Measurements from ENCODE around the gene CHD9.

The CHD9 gene

GRCh38 chr16:53053967-53054669, 673 bp upstream of the CHD9 start:
- no peak for DNase-seq (ENCODE audit: extremely low spot score)
- CTCF ChIA-PET = interaction anchor here (1.0 to 1.1 kb wide), 2 partner anchors 12 to 69 kb away, joined by 3 to 5 read pairs; no protein-coding TSS in a partner anchor
- POLR2A ChIA-PET = interaction anchor here (0.6 to 3.0 kb wide), 4 partner anchors 46 to 229 kb away, joined by 3 to 13 read pairs (median 4); no protein-coding TSS in a partner anchor
- TF ChIP-seq ZNF384 (IDR thresholded peaks at IDR 0.05) (no peak), L3MBTL2 (conservative IDR thresholded peaks at IDR 0.05) (peak; percentile 67), ARNT (IDR thresholded peaks at IDR 0.05) (no peak)

GRCh38 chr16:53055541-53056391, 975 bp downstream of the CHD9 start:
- POLR2A ChIA-PET = interaction anchor here (1.1 to 3.0 kb wide), 3 partner anchors 152 to 228 kb away, joined by 3 to 13 read pairs (median 4); no protein-coding TSS in a partner anchor
- TF ChIP-seq LEF1 (IDR thresholded peaks at IDR 0.05; ENCODE audit: borderline replicate concordance) = no peak
- no peak for TF ChIP-seq CTBP1 (IDR thresholded peaks at IDR 0.05; ENCODE audit: borderline replicate concordance)
- TF ChIP-seq FOXM1 (IDR thresholded peaks at IDR 0.05; ENCODE audit: borderline replicate concordance) = no peak
- TF ChIP-seq ELF4 (IDR thresholded peaks at IDR 0.05) = no peak
- TF ChIP-seq ZNF384 (IDR thresholded peaks at IDR 0.05) = no peak
- CTCF ChIA-PET = interaction anchor here (0.8 to 1.7 kb wide), 5 partner anchors 103 to 220 kb away, joined by 3 to 7 read pairs (median 4); no protein-coding TSS in a partner anchor
- no peak for DNase-seq (ENCODE audit: extremely low spot score)

DNA sequence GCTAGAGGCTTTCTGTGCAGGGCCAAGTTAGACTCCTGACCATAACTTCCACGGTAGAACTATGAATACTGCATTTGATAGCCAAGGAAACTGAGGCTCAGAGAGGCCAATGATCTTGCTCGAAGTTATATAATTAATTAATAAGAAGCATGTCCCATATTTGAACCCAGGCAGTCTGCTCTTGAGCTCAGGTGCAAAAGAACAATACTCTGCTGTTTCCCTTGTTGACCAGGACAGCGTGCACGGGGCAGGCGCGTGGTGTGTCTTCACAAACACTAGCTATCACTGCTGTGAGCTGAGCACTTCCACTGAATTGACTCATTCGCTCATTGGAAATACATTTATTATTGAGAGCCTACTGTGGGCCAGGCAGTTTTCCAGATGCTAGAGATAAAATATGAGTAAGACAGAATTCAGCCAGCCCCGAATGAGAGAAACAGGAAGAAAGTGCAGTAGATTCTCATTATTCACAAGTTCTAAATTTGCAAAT, 1.6 kb downstream of the CHD9 start:
- CTCF ChIA-PET = interaction anchor here (1.2 to 1.7 kb wide), 3 partner anchors 9 to 151 kb away, joined by 3 to 7 read pairs (median 4); no protein-coding TSS in a partner anchor
- POLR2A ChIA-PET = interaction anchor here (3.0 kb wide), 1 partner anchor 152 kb away, joined by 13 read pairs; no protein-coding TSS in a partner anchor
- no peak for DNase-seq (ENCODE audit: extremely low spot score)
- TF ChIP-seq LEF1 (IDR thresholded peaks at IDR 0.05; ENCODE audit: borderline replicate concordance) (no peak), FOXA1 (IDR thresholded peaks at IDR 0.05) (no peak), ARNT (IDR thresholded peaks at IDR 0.05) (no peak), HDGF (IDR thresholded peaks at IDR 0.05; ENCODE audit: borderline replicate concordance) (no peak), ZNF384 (IDR thresholded peaks at IDR 0.05) (no peak), FOXM1 (IDR thresholded peaks at IDR 0.05; ENCODE audit: borderline replicate concordance) (no peak), SUZ12 (IDR thresholded peaks at IDR 0.05) (no peak), SP1 (IDR thresholded peaks at IDR 0.05) (no peak), L3MBTL2 (conservative IDR thresholded peaks at IDR 0.05) (no peak), ELF4 (IDR thresholded peaks at IDR 0.05) (no peak), BHLHE40 (IDR thresholded peaks at IDR 0.05; ENCODE audit: borderline replicate concordance) (no peak), NFRKB (IDR thresholded peaks at IDR 0.05) (no peak), PKNOX1 (IDR thresholded peaks at IDR 0.05) (no peak), FOXK2 (IDR thresholded peaks at IDR 0.05) (no peak), TARDBP (IDR thresholded peaks at IDR 0.05) (no peak), CTBP1 (IDR thresholded peaks at IDR 0.05; ENCODE audit: borderline replicate concordance) (no peak)

GRCh38 chr16:53057658-53058057, 2.9 kb downstream of the CHD9 start:
- CTCF ChIA-PET = interaction anchor here (1.0 to 1.2 kb wide), 2 partner anchors 11 to 12 kb away, joined by 3 read pairs; no protein-coding TSS in a partner anchor
- TF ChIP-seq FOXK2 (IDR thresholded peaks at IDR 0.05) = no peak
- TF ChIP-seq TARDBP (IDR thresholded peaks at IDR 0.05) = no peak
- no peak for TF ChIP-seq BHLHE40 (IDR thresholded peaks at IDR 0.05; ENCODE audit: borderline replicate concordance)
- no peak for TF ChIP-seq CTBP1 (IDR thresholded peaks at IDR 0.05; ENCODE audit: borderline replicate concordance)
- TF ChIP-seq PKNOX1 (IDR thresholded peaks at IDR 0.05) = no peak
- no peak for TF ChIP-seq LEF1 (IDR thresholded peaks at IDR 0.05; ENCODE audit: borderline replicate concordance)
- TF ChIP-seq FOXM1 (IDR thresholded peaks at IDR 0.05; ENCODE audit: borderline replicate concordance) = no peak
- no peak for TF ChIP-seq L3MBTL2 (conservative IDR thresholded peaks at IDR 0.05)
- TF ChIP-seq SUZ12 (IDR thresholded peaks at IDR 0.05) = no peak
- TF ChIP-seq FOXA1 (IDR thresholded peaks at IDR 0.05) = no peak
- no peak for TF ChIP-seq ELF4 (IDR thresholded peaks at IDR 0.05)
- no peak for TF ChIP-seq SP1 (IDR thresholded peaks at IDR 0.05)
- no peak for TF ChIP-seq HDGF (IDR thresholded peaks at IDR 0.05; ENCODE audit: borderline replicate concordance)
- DNase-seq (ENCODE audit: extremely low spot score) = no peak
- POLR2A ChIA-PET = no interaction called here

- no peak for DNase-seq (ENCODE audit: extremely low spot score)
- no peak for TF ChIP-seq ELF4 (IDR thresholded peaks at IDR 0.05)
- no peak for TF ChIP-seq L3MBTL2 (conservative IDR thresholded peaks at IDR 0.05)
- no peak for TF ChIP-seq HDGF (IDR thresholded peaks at IDR 0.05; ENCODE audit: borderline replicate concordance)
- no peak for TF ChIP-seq LEF1 (IDR thresholded peaks at IDR 0.05; ENCODE audit: borderline replicate concordance)
- TF ChIP-seq FOXK2 (IDR thresholded peaks at IDR 0.05) = no peak
- TF ChIP-seq PKNOX1 (IDR thresholded peaks at IDR 0.05) = no peak
- no peak for TF ChIP-seq ZNF384 (IDR thresholded peaks at IDR 0.05)
- TF ChIP-seq TARDBP (IDR thresholded peaks at IDR 0.05) = no peak
- no peak for TF ChIP-seq ARNT (IDR thresholded peaks at IDR 0.05)
- no peak for TF ChIP-seq SUZ12 (IDR thresholded peaks at IDR 0.05)
- TF ChIP-seq FOXA1 (IDR thresholded peaks at IDR 0.05) = no peak
- TF ChIP-seq NFRKB (IDR thresholded peaks at IDR 0.05) = no peak
- no peak for TF ChIP-seq FOXM1 (IDR thresholded peaks at IDR 0.05; ENCODE audit: borderline replicate concordance)
- no peak for TF ChIP-seq CTBP1 (IDR thresholded peaks at IDR 0.05; ENCODE audit: borderline replicate concordance)
- no peak for TF ChIP-seq BHLHE40 (IDR thresholded peaks at IDR 0.05; ENCODE audit: borderline replicate concordance)
- TF ChIP-seq SP1 (IDR thresholded peaks at IDR 0.05) = no peak
- ChIA-PET POLR2A (no interaction called here), CTCF (no interaction called here)
Observed at GRCh38 chr16:53058441-53058840, 3.6 kb downstream of the CHD9 start.
